HG03135 (cell line): ENCODE results near the gene ZNF467.

Source experiments
- ATAC-seq: cut with Tn5 transposase; IDR thresholded peaks from one replicate; pipeline ENCODE4 v1.9.1; 2021; ENCODE audit warnings: mild to moderate bottlenecking, moderate library complexity; ENCODE audit not compliant: unreplicated experiment

The ZNF467 gene

DNA sequence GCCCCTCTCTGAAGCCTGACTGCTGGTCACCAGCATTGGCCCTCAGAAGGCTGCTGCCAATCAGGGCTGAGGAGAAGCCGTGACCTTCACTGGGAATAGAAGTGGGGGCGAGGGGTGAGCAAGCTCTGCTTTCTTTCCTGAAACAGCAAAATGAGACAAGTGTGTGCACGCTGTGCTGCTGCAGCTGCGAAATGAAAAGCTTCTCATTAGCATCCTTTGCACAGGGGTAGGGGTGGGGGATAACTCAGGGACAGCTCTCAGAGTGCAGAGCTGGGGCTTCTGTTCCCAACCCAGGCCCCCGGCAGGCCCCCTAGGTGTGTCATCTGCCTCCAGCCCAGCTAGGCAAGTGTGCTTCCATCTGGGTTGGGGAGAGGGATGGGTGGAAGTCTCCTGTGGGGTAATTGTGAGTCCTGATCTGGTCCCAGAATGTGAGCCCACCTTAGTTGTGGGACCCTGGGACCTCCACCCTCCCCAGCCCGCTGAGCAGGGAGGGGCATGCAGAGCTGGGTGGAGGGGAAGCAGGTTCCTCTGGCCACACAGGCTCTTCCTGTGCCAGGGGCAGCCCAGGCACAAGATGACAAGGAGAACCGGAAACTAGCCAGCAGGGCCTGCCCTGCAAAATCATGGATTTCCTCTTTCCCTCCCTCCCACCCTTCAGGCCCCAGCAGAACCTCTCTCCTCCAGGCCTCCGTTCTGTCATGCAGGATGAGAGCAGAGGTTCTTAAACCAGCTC is 22.2 kb downstream of the ZNF467 start:
- no peak for ATAC-seq

DNA sequence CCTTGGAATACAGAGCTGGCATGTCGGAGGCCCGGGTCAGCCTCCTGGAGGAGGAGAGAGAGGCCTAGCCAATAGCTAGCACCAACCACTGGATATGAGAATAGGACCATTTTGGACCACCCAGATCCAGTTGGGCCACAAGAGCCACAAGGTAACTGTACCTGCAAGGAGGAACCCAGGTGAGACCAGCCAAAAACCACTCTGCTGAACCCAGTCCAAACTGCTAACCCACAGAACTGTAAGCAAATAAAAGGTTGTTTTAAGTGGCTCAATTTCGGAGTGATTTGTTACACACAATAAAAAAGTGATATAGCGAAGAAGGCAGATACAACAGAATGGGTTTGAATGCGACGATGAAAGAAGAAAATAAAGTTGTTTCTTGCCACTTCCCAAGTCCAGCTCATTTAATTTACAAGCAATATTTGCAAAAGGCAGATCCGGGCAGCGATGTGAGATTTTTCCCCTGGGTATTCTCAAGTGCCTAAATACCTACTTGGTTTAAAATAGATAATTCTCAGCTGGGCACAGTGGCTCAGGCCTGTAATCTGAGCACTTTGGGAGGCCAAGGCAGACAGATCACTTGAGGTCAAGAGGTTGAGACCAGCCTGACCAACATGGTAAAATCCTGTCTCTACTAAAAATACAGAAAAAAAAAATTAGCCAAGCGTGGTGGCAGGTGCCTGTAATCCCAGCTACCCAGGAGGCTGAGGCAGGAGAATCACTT is 23.1 kb downstream of the ZNF467 start:
- no peak for ATAC-seq

DNA sequence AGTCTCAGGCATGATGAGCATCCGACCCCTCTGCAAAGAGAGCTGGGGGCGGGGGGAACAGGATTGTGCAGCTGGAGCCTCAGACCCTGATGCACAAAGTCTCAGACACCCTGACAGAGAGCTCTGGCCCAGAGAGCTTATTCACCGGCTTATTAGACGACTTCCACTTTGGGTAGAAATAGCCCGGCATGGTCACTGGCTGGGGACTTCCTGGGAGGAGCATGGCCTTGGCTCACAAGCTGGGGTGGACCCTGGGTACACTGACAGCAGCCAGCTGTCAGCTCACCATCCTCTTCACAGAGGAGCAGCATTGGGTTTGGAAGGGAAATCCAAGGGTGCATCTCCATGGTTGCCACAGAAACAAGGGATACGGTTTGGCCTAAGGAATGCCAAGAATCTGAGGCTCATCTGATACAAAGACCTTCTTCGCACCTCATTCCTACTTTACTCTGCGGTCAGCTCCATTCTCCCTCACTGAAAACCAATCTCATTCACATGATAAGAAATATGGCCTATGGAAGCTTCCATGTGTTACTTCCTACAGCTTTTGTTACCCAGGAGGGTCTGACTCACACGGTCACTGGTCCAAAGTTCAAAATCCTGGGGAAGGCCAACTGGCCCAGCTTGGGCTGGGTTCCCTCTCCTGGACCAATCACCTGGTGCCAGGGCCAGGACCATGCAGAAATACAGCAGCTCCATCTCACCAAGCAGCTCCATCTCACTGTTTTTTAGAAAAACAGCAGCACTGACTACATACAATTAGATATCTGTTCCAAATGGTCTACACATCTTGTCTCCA is 25.1 kb downstream of the ZNF467 start:
- ATAC-seq, result no peak

DNA sequence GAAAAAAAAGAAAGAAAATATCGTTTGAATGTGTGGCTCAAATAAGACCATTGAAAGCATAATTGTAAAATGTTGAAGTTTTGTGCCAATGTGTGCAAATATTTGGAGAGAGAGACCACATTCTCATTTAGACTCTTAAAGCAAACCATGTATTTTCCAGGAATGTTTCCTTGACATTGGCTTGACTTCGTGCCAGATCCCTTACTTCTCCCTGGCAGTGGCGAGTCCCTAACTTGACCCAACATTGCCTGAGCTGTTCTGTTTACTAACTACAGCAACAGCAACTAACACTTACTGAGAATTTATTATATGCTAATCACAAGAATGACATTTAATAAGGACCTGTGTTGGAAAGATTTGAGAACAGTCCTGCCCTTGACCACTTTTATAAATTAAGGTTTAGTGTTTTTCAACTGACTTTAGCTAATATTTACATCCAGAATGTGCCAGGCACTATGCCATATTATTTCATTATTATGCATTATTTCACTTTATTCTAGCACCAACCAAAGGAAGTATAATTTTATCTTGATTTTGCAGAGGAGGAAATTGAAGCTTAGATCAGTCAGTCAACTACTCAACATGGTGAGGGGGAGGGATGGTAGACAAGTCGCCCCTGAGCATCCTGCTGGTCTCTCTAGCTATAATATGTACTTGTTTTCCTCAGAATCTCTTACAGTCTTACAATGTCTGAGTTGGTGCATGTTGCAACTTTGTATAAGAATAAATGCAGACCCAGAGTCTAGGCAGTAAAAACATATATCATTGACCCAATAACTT is 29.7 kb downstream of the ZNF467 start:
- no peak for ATAC-seq

DNA sequence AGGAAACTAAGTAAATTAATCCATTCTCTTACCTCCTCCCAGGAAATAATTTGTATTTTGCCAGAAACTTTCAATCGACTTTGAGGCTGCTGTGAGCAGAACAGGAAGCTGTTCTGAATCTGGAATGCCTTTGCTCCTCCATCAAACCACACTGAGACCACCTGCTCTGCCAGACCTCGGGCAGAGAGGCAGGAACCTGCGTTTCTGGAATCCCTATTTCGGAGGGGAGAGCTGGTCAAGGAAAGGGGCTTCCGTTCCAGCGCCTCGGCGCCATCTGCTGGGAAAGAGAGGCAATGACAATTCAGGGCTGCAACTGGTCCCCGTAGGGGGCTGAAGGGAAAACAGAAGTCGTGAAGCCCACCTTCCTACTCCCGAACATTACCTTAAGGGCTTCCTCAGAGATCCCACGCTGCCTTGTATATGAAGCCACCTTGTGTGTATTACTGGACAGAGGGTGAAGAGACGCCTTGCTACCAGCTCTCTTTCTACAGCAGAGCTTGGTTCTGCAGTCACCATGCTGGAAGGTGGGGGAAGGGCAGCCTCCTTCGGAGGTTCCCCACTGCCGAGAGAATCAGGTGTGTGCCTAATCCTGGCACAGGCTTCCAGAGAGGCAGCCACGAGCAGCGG is 31.2 kb downstream of the ZNF467 start:
- ATAC-seq, result no peak

DNA sequence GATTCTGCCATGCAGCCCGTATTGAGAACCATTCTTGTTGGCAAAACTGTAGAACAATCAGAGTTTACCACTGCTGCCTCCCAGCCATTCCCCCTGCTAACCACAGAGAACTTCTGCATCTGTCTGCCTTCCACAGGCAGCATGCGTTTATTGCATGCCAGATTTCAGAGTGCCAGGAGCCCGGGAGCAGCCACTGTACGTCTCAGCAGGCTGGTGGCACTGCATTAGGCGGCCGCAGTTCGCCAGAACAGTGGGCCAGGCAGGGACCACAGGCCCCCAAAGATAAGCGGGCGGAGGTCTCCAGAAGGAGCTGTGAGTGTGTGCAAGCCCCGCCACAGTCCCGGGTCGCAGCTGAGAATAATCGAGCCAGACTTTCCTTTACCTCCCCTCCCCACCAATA is 31.8 kb downstream of the ZNF467 start:
- ATAC-seq, result no peak

DNA sequence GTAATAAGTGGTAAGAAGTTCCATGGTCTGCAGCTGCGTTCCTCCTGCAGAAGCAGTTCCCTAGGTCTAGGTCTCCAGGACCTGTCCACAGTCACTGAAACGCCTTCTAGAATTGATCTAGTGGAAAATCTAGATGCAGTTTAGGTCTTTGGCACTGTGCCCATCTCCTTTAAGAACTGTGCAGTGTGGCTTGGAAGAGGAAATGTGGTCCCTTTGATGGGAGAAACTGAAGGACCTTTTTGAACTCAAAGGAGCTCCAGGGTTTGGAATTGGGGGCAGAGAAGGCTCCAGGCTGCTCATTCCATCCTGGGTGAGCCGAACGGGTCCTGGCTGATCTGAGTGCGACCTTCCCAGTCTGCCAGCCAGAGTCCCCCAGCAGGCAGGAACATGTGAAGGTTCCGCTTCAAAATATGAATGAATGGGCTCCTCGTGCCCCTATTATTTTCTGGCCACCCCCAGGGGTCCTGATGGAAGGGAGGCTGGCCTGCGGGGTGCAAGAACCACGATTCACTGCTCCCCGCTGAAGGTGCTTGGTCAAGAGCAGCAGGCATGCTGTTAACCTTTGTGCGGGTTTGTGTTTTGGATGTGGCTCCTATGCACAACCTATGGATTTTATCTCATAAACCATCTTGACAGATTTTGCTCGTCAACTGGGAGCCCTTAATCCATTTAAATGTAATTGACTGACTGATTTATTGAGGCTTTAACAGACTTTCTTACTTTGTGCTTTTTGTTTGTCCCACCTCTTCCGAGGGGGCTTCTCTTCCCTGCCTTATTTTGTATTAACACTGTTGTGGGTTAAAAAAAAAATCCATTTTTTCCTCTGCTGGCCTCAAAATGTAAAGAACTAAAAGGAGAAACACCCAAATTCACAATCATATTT is 36.7 kb downstream of the ZNF467 start:
- no peak for ATAC-seq

DNA sequence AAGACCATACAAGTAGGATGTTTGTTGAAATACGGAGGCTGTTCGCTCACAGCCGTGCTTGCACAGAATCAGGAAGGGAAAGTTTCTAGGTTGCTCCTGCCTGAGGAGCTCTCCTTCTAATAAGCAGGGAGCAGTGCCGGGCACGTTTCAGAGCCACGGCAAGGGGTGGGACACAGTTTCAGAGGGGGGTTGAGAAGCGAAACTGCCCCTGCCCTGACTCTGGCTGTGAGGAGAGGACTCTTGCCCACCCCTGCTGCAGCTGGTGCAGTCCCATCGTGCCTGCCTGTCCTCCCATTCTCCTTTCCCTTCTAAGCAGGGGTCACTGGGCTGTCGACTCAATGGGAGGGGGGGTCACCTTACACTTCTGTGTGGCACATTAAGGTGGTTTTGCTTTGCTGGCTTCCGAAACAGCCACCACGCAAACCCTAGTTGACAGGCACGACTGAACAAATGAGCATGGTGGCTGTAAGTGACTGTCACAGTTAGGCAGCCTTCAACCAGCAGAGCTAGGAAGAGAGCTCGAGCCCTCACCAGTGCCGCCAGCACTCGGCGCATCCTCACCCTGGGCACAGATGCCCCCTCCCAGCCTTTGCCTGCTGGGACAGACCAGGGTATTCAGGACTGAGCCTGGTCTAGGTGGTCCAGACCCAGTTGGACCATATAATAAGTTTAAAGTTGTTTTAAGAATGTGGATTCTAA is 37.5 kb downstream of the ZNF467 start:
- ATAC-seq, result no peak

DNA sequence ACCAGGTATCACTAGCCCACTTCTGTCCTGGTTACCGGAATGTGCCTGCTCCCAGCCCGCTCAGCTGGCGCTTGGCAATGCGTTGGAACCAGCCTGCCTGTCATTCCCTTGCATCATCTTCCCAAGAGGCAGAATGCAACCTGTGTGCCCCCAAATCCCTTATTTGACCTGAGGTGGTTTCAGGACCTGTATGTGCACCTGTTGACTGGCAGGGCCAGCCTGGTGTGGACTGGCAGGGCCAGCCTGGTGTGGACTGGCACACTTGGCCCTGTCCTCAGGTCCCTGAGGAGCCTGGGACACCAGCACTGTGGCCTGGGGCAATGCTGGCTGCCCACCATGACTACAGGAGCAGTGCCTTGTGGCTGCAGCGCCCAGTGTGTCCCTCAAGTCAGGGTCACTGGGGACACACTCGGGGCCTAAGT is 38.2 kb downstream of the ZNF467 start:
- ATAC-seq, result no peak

DNA sequence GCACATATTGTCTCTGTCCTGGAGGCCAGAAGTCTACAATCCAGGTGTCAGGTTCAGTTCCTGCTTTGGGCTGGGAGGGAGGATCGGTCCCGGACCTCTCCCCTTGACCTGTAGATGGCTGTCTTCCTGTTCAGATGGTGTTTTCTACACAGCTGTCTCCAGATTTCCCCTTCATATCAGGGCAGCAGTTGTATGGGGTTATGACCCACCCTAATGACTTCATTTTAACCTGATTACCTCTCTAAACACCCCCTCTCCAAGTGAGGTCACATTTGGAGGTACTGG is 38.7 kb downstream of the ZNF467 start:
- ATAC-seq, result no peak

DNA sequence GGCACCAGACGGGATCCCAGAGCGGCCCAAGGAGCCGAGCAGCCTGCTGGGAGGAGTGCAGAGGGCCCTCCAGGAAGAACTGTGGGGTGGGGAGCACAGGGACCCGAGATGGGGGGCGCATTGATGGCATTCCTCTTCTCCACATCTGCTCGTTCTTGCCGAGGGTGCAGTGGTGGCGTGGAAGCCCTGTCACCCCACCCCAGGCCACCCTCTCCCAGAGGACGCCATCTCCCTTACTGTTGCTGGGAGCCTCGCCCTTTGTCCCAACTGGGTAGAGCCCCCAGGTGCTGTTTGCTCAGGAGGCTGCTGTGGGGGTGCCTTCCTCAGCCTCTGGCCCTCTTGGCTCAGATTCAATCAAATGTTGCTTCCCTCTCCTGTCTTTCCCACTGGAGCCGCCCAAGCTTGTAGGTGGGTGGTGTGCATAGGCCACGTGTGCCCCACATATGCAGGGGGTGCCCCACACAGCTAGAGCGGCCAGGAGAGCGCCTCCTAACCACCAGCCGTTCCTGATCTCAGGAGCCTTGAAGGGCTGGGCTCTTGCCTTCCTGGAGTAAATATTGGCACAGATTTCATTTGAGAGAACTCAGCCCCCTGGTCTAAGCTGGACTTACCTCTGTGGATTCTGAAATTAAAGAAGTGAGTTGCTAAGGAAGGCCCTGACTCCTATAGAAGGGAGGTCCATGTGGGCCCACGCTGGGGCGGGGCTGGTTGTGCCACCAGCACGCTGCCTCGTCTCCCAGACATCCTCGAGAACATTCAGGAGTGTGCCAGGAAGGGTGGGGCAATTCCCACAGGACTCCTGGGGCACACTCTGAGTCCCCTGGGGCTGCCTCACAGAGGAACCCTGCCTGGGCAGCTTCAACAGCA is 39.2 kb downstream of the ZNF467 start:
- ATAC-seq, result no peak

DNA sequence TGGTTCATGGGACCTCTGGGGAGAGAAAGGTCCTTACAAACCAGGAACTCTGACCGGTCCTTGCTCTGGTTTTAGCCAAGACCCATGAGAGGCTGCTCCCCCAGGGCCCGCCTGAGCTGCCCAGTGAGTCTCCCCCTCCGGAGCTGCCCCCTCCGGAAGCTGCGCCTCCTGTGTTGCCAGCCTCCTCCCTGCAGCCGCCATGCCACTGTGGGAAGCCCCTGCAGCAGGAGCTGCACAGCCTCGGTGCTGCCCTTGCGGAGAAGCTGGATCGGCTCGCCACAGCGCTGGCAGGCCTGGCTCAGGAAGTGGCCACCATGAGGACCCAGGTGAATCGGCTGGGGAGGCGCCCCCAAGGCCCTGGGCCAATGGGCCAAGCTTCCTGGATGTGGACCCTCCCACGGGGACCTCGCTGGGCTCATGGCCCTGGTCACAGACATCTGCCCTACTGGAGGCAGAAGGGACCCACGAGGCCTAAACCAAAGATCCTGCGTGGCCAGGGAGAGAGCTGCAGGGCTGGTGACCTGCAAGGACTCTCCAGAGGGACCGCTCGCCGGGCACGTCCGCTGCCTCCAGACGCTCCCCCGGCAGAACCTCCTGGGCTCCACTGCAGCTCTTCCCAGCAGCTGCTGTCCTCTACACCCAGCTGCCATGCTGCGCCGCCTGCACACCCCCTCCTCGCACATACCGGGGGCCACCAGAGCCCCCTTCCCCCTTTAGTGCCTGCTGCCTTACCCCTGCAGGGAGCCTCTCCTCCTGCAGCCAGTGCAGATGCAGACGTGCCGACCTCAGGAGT is 40.1 kb downstream of the ZNF467 start:
- ATAC-seq, result no peak

DNA sequence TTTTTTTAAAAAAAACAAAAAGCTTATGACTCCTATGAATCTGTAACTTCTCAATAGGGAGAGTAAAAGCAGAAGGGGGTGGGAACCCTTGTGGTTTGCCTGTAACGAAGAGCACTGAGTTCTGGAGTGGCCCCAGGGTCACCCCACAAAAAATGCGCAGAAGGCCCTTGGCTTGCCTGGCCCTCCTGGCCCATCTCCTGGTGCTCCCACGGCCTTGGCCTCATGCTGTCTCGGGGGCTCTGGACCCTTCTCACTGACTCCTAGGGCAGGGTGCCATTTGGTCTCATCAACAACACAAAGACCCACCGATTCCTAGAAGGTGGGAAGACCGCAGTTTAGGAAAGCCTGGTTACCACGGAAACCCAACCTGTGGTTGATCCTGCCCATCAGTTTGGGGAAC is 40.8 kb downstream of the ZNF467 start:
- ATAC-seq, result no peak

DNA sequence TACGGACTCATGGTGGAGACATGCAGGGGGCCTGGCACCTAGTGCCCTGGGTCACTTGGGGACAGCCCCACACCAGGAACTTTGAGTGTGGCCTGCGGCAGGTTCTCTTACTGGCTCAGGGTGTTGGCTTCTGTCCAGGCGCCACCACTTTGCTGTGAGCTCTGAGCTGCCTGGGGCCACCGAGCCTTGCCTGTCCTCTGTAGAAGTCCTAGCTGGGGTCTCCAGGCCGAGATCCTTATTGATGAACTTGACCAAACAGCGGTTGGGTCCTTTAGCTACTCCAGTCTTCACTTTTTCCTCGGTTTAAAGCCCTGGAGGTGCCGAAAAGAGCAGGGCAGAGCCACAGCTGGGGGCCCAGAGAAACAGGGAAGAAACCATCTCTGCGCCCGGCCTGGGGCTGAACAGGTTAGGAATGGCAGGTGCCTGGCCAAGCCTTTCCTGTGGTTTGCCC is 41.3 kb downstream of the ZNF467 start:
- ATAC-seq, result no peak

DNA sequence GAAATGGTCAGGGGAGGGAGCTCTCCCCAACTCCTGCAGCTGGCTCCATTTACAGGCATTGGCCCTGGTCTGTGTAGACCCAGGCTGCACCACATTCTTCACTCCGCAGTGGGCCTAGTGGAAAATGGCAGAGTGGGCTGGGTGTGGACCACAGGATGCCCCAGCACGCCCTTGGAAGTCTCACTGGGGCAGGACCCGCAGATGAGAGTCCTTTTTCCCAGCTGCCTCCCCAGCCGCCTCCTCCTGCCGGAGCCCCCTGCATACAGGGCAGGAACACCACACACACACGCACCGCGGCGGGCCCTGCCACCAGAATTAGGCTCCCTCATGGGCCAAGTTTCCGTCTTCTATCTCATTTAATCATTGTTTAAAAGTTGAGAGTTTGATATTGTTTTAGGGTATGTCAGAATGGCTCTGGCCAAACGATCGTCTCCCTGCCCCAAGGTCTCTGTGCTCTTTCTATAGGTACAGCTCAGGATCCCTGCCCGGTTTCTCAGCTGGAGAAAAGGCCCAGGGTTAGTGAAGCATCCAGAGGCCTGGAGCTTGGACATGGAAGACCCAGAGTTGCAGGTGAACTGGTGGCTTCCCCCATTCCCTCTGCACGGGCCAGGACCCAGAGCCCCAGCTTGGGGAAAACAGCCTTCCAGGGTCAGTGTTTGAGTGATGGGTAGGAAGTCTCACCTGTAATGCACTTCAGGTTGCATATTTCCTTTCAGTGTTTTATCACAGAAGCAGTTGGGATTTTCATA is 42.0 kb downstream of the ZNF467 start:
- no peak for ATAC-seq

DNA sequence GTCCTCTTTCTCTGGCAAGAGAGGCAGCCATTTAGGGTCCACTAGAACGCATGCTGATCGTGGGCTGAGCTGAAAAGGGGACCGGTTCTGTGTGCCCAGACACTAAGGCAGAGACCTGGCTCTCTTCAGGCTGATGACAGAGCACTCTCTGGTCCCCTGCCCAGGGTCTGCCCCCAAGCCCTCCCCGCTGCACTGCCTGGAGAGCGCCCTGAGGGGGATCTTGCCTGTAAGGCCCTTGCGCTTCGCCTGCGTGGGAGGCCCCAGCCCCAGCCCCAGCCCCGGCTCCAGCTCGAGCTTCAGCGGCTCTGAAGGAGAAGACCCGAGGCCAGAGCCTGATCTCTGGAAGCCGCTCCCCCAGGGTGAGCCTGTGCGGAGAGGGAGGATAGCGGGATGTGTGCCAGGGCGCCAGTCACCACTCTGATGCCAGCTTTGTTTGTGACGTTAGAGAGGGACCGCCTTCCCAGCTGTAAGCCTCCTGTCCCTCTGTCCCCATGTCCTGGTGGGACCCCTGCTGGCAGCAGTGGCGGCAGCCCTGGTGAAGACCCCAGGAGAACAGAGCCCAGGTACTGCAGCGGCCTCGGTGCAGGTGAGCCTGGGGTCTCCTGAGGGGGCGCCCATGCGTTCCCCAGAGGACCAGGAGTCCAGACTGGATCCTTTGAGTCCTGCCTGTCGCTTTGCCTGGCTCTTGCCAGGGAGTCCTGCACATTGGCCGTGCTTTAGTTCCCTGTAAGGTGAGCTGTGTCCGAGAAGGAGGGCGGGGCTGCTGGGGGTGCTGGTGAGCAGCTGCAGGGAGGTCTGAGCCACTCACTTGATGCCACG is 43.2 kb downstream of the ZNF467 start:
- ATAC-seq, result no peak
